Measurements from ENCODE around the gene PCYT2.

The PCYT2 gene

GRCh38 chr17:81914103-81914850 is 3.1 kb upstream of the PCYT2 start:
- DNase-seq (ENCODE audit: low read depth in 2 of 2): no peak

- DNase-seq (ENCODE audit: low read depth in 2 of 2): no peak
Measured at GRCh38 chr17:81913394-81914102, 2.3 kb upstream of the PCYT2 start.

DNA sequence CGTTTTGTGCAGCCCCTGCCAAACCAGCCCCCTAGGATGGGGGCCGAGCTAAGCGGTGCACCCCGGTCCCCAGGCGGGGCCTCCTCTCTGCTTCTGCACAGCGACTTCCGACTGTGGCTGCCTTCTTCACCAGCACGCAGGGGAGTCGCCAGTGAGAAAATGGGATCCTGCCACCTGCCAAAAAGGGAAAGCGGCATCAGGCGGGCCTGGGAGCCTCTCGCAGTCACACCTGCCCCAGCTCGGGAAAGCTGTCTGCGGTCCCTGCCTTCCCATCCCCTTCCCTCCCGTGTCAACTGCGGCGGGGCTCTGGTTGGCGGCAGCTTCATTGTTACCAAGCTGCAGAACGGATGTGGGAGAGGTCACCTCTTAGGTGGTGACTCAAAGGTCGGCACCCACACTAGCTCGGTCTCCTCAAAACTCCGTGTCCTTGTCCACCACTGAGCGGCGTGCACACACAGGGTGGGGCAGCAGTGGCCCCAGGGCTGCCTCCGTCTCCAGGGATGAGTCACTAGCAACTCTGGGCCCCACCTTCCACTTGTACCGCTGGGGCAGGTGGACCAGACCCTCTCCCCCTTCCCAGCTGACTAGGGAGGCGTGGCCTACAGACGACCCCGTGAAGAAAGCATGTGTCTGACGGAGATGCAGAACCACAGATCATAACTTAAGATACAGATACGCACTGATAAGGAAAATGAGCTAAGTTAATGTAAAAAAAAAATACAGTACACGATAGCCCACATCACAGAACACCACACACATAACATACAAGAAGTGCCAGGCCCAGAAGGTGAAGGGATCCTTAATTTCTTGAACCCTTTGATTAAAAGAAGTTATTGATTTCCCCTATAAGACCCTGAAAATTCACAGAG is 1.5 kb upstream of the PCYT2 start:
- DNase-seq (ENCODE audit: low read depth in 2 of 2): no peak

GRCh38 chr17:81911969-81912368 is 770 bp upstream of the PCYT2 start:
- DNase-seq (ENCODE audit: low read depth in 2 of 2): no peak

DNA sequence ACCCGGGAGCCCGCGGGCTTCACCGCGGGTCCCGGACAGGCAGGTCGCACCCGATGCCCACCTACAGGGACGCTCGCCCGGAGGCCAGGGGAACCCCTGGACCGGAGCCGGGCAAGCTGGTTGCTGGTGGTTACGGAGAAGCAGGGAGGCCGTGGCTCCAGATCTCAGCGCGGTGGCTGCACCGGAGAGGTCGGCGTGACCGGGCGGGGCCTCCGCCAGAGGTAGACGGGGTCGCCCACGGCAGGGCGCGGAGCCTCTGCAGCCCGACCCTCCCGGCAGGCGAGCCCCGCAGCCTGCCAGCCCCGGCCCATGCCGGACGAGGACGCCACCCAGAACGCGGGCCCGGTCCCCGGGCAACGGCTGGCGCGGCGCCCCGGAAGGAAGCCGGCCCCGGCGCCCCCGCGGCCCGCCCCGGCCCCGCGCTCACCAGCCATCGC is 341 bp downstream of the PCYT2 start:
- no peak for DNase-seq (ENCODE audit: low read depth in 2 of 2)

DNA sequence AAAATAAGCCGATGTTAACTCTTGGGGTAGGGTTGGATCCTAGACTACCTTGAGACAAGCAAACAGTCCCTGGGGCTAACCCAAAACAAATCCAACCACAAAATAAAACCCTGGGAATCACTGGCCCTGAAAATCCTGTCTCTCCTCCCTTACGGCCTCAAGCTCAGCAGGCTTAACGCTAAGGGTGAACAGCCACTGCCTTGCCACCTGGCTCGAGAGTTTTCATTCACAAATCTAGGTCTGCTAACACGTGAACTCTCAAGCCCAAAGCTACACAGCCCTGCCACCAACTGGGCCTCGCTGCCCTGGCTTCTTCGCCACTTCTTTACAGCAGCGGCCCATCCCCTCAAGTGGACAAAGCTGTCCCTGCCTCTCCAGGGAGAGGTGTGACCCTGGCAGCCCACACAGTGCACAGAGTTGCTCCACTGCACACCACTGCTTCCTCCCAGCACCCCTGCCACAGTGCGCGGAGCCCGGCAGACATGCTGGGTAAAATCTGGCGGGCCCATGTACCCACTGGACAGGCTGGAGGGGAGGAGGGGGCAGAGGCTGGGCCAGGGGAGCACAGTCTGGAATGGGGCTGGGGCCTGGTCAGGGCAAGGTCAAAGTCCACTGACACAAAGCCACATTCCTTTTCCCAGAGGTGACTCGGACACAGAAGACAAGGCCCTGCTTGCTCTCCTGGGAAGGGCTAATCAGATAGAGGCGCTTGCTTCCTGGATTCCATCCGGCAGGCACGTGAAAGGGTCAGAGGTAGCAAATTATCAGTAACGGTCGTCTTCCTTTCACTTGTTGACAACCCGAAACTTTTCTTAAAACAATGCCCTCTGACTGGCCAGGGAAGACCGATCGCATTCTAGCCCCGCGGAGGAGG is 996 bp downstream of the PCYT2 start:
- DNase-seq (ENCODE audit: low read depth in 2 of 2): no peak

DNA sequence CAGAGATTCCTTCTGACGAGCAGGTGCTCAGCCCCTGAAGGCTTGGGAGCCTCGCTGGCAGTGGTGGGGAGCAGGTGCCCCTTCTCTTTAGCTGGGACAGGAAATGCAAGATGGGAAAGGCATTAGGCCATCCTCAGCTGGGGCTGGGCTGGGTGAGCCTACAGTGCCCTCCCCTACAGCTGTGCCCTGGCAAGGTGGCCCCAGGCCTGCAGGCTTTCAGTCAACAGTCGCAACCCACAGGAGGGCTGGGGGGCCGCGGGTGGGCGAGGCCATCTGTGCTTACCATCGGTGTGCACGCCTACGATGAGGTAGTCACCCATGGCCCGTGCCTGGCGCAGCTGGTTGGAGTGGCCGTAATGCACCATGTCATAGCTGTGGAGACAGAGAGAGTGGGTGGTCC is 2.0 kb downstream of the PCYT2 start:
- DNase-seq (ENCODE audit: low read depth in 2 of 2): no peak

GRCh38 chr17:81908793-81909192 is 2.4 kb downstream of the PCYT2 start:
- DNase-seq (ENCODE audit: low read depth in 2 of 2): no peak

DNA sequence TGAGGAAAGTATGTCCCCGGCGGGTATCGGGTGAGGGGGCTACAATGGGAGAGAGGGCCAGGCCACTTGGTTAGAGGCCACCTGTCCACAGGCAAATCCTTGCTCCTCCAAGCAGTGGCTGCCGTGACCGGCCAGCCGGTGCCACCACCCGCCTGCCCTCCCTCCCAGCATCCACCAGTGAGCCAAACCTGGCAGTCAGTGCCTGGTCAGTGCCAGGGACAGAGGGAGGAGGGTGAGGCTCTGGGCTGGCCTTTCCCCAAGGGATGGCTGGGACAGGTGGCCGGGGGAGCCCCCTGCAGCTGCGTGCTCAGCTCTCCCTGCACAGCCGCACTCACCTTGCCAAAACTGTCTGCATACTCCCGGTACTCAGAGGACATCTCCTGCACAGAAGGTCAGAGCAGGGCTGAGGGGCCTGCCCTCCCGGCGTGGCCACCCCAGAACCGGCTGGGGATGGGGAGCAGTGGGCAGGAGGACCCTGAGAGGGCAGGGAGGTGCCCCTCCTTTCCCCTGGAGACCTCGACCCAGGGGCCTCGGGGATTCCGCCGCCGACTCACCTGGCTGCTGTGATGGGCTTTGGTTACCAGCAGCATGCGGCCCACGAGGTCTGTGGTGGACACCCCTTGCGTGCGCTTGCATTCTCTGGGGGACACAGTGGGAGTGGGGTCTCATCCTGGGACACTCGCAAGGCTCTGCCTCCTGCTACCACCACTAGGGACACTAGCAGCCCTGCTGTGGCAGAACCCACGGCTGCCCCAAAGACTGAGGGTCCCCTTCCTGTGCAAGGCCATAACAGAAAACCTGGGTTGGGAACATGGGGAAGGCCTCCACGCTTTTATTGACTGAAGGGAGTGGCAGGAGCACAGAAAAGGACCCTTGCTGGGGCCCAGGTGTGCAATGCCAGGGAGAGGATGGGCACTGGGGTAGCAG is 3.7 kb downstream of the PCYT2 start:
- no peak for DNase-seq (ENCODE audit: low read depth in 2 of 2)

GRCh38 chr17:81906476-81907218 is 4.6 kb downstream of the PCYT2 start:
- no peak for DNase-seq (ENCODE audit: low read depth in 2 of 2)

- DNase-seq (ENCODE audit: low read depth in 2 of 2): no peak
Measured at GRCh38 chr17:81905993-81906392, 5.2 kb downstream of the PCYT2 start.

GRCh38 chr17:81905424-81905875 is 5.7 kb downstream of the PCYT2 start:
- DNase-seq (ENCODE audit: low read depth in 2 of 2): no peak

GRCh38 chr17:81904600-81905423 is 6.4 kb downstream of the PCYT2 start:
- no peak for DNase-seq (ENCODE audit: low read depth in 2 of 2)

DNA sequence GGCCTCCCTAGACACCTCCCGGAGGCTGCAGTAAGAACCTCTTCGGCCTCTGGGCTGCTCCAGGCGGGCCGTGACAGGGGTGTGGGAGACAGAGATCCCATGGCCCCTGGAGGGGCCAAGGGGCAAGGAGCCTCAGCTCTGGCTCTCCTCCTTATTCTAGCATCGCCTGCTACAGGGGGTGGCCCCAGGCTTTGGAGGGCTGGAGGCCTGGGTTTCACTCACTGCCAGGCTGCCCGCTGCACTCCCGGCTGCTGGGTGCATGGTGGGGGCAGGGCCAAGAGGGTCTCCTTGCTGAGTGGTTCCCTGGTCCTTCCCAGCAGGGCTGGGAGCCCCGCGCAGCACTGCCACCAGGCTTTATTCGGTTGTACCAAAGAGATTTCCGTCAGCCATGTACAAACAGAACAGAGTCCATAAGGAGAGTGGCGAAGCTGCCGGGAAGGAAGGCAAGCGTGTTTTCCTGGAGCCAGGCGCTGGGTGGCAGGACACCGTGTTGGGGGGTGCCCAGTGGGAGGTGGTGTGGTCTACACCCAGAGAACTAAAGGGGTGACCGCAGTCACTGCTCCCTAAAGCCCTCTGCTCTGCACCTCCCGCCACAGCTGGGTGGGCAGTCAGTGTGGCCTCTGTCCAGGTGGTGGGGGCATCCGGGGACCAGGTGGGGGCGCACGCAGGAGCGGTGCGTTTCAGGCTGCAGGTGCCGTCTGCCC is 7.2 kb downstream of the PCYT2 start:
- DNase-seq (ENCODE audit: low read depth in 2 of 2): no peak

DNA sequence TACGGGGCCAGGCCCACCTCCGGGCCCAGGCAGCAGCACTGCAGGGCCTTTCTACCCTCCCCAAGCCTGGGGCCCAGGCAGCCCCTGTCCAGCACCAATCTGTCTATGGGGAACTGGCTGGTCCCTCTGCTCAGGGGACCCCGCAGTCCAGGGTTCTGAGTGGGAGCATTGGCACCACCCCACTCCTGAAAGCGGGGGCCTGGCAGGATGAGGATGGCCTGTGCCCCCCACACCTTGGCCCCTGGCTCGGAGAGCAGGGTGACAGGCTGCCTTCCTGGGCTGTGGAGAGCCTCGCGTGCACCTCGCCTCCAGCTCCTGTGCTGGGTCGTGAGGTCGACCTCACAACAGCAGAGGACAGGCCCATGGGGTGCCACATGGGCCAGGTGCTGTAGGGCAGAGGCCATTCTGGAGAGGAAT is 7.8 kb downstream of the PCYT2 start:
- no peak for DNase-seq (ENCODE audit: low read depth in 2 of 2)

DNA sequence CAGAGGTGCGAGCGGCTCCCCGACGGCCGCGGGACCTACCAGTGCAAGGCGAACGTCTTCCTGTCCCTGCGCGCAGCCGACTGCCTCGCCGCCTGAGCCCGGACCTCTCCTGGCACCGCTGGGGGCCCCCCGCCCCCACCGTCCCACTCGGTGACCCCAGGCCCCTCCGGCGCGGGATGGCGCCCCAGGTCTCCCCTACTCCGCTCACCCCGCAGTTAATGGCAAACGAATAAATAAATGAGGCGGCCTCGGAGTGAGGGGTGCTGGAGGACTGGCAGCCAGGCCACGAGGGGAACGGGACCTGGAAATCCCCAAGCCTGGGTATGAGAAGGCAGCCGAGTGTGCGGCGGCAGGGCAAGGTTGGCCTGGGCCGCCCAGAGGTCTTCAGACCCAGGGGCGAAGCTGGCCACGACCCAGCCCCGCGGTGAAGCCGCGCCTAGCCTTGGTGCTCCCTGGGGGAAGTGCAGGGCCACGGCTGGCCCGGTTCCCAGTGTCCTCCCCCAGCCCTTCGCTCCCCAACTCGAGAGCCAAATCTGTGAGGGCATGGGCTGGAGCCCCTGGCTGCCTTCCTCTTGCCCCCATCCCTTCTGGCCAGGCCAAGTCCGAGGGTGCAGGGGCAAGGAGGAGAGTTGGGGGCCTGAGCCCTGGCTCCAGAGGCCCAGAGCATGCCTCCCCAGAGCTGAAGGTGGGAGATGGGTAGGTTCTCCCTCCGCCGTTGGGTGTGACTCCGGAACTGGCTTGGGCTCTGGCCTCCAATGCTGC is 8.4 kb downstream of the PCYT2 start:
- no peak for DNase-seq (ENCODE audit: low read depth in 2 of 2)

DNA sequence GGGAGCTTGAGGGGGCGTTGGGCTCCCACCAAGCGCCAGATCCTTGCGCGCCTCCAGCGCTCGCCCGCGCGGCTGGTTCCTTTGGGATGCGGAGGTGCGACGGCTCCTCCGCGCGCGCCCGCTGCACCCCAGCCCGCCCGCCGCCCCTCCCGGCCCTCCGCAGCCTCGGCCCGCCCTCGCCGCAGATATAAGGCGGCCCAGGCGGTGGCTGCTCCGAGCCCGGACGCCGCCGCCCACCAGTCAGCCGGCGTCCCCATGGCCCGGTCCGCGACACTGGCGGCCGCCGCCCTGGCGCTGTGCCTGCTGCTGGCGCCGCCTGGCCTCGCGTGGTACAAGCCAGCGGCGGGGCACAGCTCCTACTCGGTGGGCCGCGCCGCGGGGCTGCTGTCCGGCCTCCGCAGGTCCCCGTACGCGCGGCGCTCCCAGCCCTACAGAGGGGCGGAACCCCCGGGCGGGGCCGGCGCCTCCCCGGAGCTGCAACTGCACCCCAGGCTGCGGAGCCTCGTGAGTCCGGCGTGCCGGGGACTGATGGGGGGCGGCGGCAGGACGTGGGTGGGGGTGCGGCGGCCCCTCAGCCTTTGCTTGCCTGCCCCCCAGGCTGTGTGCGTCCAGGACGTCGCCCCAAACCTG is 9.1 kb downstream of the PCYT2 start, which contains the start of gene NPB:
Gene NPB (plus strand): TSS at position 216 of the 630 bp plus-strand sequence. CDS start 40 bp downstream, at position 256.
- DNase-seq (ENCODE audit: low read depth in 2 of 2): no peak
